OCI-LY3 (cell line): ENCODE measurements around the gene CNMD.
"Not testable (repeated sequence)": the region's sequence is repeated elsewhere in the genome, so short reads cannot be mapped to it uniquely, and the experiment has no call there.

Experiments
- H2AFZ ChIP-seq: fragments of 200-600, 300-600 bp; shearing (Covaris generic); 2 replicates; pipeline ENCODE4 v1.6.0; 2014; ENCODE audit warnings: antibody characterized with exemption, low read depth, low read length
- H3K27ac ChIP-seq: fragments of 200-600, 300-600 bp; sonication (generic); 2 replicates; pipeline ENCODE4 v1.5.1; 2014; ENCODE audit warnings: mild to moderate bottlenecking, low read length, moderate library complexity, mixed read lengths
- H3K27me3 ChIP-seq: fragments of 200-600, 300-600 bp; sonication (generic); 2 replicates; pipeline ENCODE4 v1.6.1; 2014; ENCODE audit warnings: low read depth, low read length, mixed read lengths
- H3K36me3 ChIP-seq: fragments of 200-600, 300-600 bp; sonication (generic); replicated peaks from 2 replicates; pipeline ENCODE3; 2014; ENCODE audit warnings: low read depth, low read length, mixed read lengths
- H3K4me1 ChIP-seq: fragments of 300-600, 200-600 bp; sonication (generic); 2 replicates; pipeline ENCODE4 v1.6.1; 2014; ENCODE audit warnings: low read length, mixed read lengths
- H3K4me2 ChIP-seq: fragments of 200-600, 300-600 bp; sonication (generic); 2 replicates; pipeline ENCODE4 v1.6.1; 2014; ENCODE audit warnings: low read length, mixed read lengths
- H3K4me3 ChIP-seq: fragments of 300-600, 200-600 bp; sonication (generic); 2 replicates; pipeline ENCODE4 v1.5.1; 2014; ENCODE audit warnings: antibody characterized with exemption, mild to moderate bottlenecking, low read length, moderate library complexity
- H3K79me2 ChIP-seq: fragments of 300-600, 200-600 bp; shearing (Covaris generic); 2 replicates; pipeline ENCODE4 v1.6.1; 2014; ENCODE audit warnings: mild to moderate bottlenecking, low read length, mixed read lengths
- H3K9ac ChIP-seq: fragments of 300-600, 200-600 bp; shearing (Covaris generic); 2 replicates; pipeline ENCODE4 v1.6.0; 2014; ENCODE audit warnings: mild to moderate bottlenecking, low read length, moderate library complexity
- H3K9me3 ChIP-seq: fragments of 200-600, 300-600 bp; shearing (Covaris generic); 2 replicates; pipeline ENCODE4 v1.6.1; 2014; ENCODE audit warnings: low read length, mixed read lengths; ENCODE audit not compliant: insufficient read depth
- H4K20me1 ChIP-seq: fragments of 200-600, 300-600 bp; sonication (generic); 2 replicates; pipeline ENCODE4 v1.6.1; 2016; ENCODE audit warnings: low read length, mixed read lengths; ENCODE audit not compliant: insufficient read depth
- CTCF ChIP-seq: fragments of 200-600, 300-600 bp; sonication (generic); IDR thresholded peaks from 2 replicates; pipeline ENCODE4 v1.5.1; 2014; ENCODE audit warnings: antibody characterized with exemption, low read length, low read depth
- EZH2phosphoT487 ChIP-seq: fragments of 200-600 bp; shearing (Covaris generic); IDR thresholded peaks from 2 replicates; pipeline ENCODE4 v1.6.1; 2018; ENCODE audit warnings: antibody characterized with exemption, mixed run types, low read depth

The CNMD gene

GRCh38 chr13:52734075-52734623 is 5.5 kb downstream of the CNMD start:
- no peak overlapping the region for H3K27ac ChIP-seq

GRCh38 chr13:52726258-52726657 is 13.4 kb downstream of the CNMD start:
- Histone ChIP-seq H3K4me1 (peaks cover 11% of the 10 kb centered on the region), H4K20me1 (no peaks in the 10 kb centered on the region), H3K9ac (no peak overlapping the region), H3K27ac (no peak overlapping the region), H3K36me3 (no peaks in the 10 kb centered on the region), H3K79me2 (no peaks in the 10 kb centered on the region), H3K4me2 (no peak overlapping the region), H3K9me3 (no peaks in the 10 kb centered on the region), H2AFZ (no peak overlapping the region), H3K27me3 (no peaks in the 10 kb centered on the region; the same call in 1 of the 2 replicates), H3K4me3 (no peak overlapping the region)
- no peak for TF ChIP-seq EZH2phosphoT487
- TF ChIP-seq CTCF: no peak

More at GRCh38 chr13:52734075-52734623, 5.5 kb downstream of the CNMD start:
- no peak overlapping the region for H3K4me2 ChIP-seq
- no peak overlapping the region for H2AFZ ChIP-seq
- peaks cover 2% of the 10 kb centered on the region for H3K4me1 ChIP-seq
- no peaks in the 10 kb centered on the region for H3K36me3 ChIP-seq
- no peak overlapping the region for H3K9ac ChIP-seq
- no peaks in the 10 kb centered on the region for H3K9me3 ChIP-seq
- peaks cover 5% of the 10 kb centered on the region; the same call in 1 of the 2 replicates for H3K27me3 ChIP-seq
- H3K4me3 ChIP-seq: no peak overlapping the region
- H4K20me1 ChIP-seq: no peaks in the 10 kb centered on the region
- no peaks in the 10 kb centered on the region for H3K79me2 ChIP-seq
- TF ChIP-seq EZH2phosphoT487 (no peak), CTCF (no peak)

- no peak overlapping the region for H3K9ac ChIP-seq
- no peak overlapping the region for H2AFZ ChIP-seq
- H3K79me2 ChIP-seq: no peaks in the 10 kb centered on the region
- no peaks in the 10 kb centered on the region for H4K20me1 ChIP-seq
- H3K4me1 ChIP-seq: peaks cover 11% of the 10 kb centered on the region
- no peak overlapping the region for H3K4me3 ChIP-seq
- TF ChIP-seq CTCF: no peak
- no peak for TF ChIP-seq EZH2phosphoT487
- no peak overlapping the region for H3K27ac ChIP-seq
- H3K9me3 ChIP-seq: no peaks in the 10 kb centered on the region
- H3K4me2 ChIP-seq: no peak overlapping the region
- H3K27me3 ChIP-seq: no peaks in the 10 kb centered on the region; the same call in 1 of the 2 replicates
- H3K36me3 ChIP-seq: no peaks in the 10 kb centered on the region
Observed at GRCh38 chr13:52725302-52725701, 14.3 kb downstream of the CNMD start.

GRCh38 chr13:52723181-52723580 is 16.4 kb downstream of the CNMD start:
- H3K79me2 ChIP-seq: no peaks in the 10 kb centered on the region
- no peak overlapping the region for H3K4me3 ChIP-seq
- no peaks in the 10 kb centered on the region for H3K36me3 ChIP-seq
- no peak overlapping the region for H3K27ac ChIP-seq
- H3K27me3 ChIP-seq: no peaks in the 10 kb centered on the region; the same call in 1 of the 2 replicates
- no peak overlapping the region for H2AFZ ChIP-seq
- TF ChIP-seq CTCF (no peak), EZH2phosphoT487 (no peak)
- no peaks in the 10 kb centered on the region; the same call in 1 of the 2 replicates for H3K4me1 ChIP-seq
- H3K9me3 ChIP-seq: no peaks in the 10 kb centered on the region
- H3K4me2 ChIP-seq: no peak overlapping the region
- no peaks in the 10 kb centered on the region for H4K20me1 ChIP-seq
- no peak overlapping the region for H3K9ac ChIP-seq

GRCh38 chr13:52721356-52721755 is 18.3 kb downstream of the CNMD start:
- not testable (repeated sequence) for H3K9ac ChIP-seq, H4K20me1 ChIP-seq, H3K4me3 ChIP-seq, H3K36me3 ChIP-seq, H3K4me1 ChIP-seq, H3K27ac ChIP-seq, H2AFZ ChIP-seq, H3K79me2 ChIP-seq, H3K27me3 ChIP-seq, H3K4me2 ChIP-seq, H3K9me3 ChIP-seq

GRCh38 chr13:52720904-52721303 is 18.7 kb downstream of the CNMD start:
- not testable (repeated sequence) for H3K4me1 ChIP-seq, H3K4me3 ChIP-seq, H3K27ac ChIP-seq, H2AFZ ChIP-seq, H3K27me3 ChIP-seq, H3K79me2 ChIP-seq, H3K9me3 ChIP-seq, H3K4me2 ChIP-seq, H3K36me3 ChIP-seq, H3K9ac ChIP-seq, H4K20me1 ChIP-seq
